Mucosa of stomach (tissue), 1 donor: ENCODE data around the gene KRTAP12-2.
"Not testable (repeated sequence)": the region's sequence is repeated elsewhere in the genome, so short reads cannot be mapped to it uniquely, and the experiment has no call there.

Source experiments
- H3K27me3 ChIP-seq: one replicate; pipeline ENCODE4 v1.7.0; 2013; ENCODE audit warnings: mild to moderate bottlenecking, low read length; ENCODE audit not compliant: control insufficient read depth, insufficient read depth
- H3K36me3 ChIP-seq: one replicate; pipeline ENCODE4 v1.7.0; 2013; ENCODE audit warnings: low read length; ENCODE audit not compliant: control insufficient read depth, insufficient read depth
- H3K4me1 ChIP-seq: one replicate; pipeline ENCODE4 v1.7.0; 2013; ENCODE audit warnings: mild to moderate bottlenecking, low read length; ENCODE audit not compliant: control insufficient read depth, insufficient read depth
- H3K4me3 ChIP-seq: one replicate; pipeline ENCODE4 v1.7.0; 2013; ENCODE audit warnings: low read length
- H3K9ac ChIP-seq: one replicate; pipeline ENCODE4 v1.7.0; 2013; ENCODE audit warnings: mild to moderate bottlenecking, low read length, moderate library complexity
- H3K9me3 ChIP-seq: one replicate; pipeline ENCODE4 v1.7.0; 2013; ENCODE audit warnings: mild to moderate bottlenecking, low read length, moderate library complexity; ENCODE audit not compliant: control insufficient read depth
- donor health status: Pancreatic carcinoma.

KRTAP12-2 gene

DNA sequence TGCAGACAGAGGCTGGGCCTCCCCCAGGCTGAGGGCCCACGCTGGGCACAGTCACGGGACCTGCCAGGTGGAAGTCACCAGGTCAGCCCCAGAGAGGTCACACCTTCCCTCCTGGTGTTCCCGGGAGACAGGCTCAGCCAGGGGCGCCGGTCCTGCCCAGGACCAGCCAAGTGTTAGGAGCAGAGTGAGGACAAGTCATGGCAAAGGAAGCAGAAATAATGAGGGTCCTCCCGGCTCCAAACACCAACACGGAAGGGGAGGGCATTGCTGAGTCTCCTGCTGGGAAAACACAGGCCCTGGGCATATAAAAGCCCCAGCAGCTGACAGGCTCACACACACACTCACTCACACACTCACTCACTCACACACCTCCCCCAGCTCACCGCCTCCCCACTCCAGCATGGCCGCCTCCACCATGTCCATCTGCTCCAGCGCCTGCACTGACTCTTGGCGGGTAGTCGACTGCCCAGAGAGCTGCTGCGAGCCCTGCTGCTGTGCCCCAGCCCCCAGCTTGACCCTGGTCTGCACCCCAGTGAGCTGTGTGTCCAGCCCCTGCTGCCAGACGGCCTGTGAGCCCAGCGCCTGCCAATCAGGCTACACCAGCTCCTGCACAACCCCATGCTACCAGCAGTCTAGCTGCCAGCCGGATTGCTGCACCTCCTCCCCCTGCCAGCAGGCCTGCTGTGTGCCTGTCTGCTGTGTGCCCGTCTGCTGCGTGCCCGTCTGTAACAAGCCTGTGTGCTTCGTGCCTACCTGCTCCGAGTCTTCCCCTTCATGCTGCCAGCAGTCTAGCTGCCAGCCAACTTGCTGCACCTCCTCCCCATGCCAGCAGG is 29.5 kb downstream of the KRTAP12-2 start, which contains the start of gene KRTAP10-10:
Gene KRTAP10-10 (plus strand): TSS at position 339 of the 833 bp plus-strand sequence. CDS start 62 bp downstream, at position 401.
- H3K4me1 ChIP-seq = no peaks in the 10 kb centered on the region
- H3K9me3 ChIP-seq = no peaks in the 10 kb centered on the region
- H3K36me3 ChIP-seq = no peaks in the 10 kb centered on the region
- no peak within 1 kb of the TSS for H3K9ac ChIP-seq
- peaks cover 3% of the 10 kb centered on the region for H3K27me3 ChIP-seq
- no peak within 1 kb of the TSS for H3K4me3 ChIP-seq

DNA sequence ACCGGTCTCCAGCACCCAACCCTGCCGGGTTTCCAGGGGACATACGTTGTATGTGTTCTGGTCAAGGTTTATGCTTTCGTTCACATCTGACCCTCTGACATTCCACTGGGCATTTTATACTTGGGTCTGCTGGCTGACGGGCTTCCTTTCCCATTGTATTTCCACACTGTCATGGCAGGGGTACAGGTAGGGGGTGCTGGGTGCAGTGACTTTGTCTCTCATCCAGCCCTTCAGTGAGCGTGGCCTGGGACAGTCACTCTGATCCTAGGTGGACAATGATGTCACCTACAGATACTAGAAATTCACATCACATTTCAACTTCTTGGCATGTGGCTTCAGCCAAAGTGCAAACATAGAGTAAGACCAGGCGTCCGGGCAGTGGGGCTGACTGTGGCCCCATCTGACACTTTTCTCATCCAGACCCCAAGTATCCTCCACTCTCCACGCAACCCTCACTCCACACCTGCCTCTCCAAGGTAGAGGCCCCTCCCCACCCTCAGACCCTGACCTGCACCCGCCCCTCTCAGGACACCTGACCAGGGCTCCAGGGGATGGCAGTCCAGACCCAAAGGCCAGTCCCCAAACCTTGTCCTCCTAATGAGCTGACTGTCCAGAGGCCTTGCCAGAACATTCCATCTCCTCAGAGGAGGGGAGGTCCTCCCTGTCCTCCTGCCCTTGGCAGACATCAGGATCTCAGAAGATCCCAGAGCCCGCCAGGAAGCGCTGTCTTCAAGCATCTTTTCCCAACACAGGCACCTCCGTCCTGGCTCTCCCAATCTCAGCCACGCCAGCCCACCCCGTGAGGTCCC is 30.3 kb downstream of the KRTAP12-2 start:
- Histone ChIP-seq H3K36me3 (no peaks in the 10 kb centered on the region), H3K4me1 (no peaks in the 10 kb centered on the region), H3K27me3 (peaks cover 3% of the 10 kb centered on the region), H3K9ac (no peak overlapping the region), H3K9me3 (no peaks in the 10 kb centered on the region), H3K4me3 (no peak overlapping the region)

DNA sequence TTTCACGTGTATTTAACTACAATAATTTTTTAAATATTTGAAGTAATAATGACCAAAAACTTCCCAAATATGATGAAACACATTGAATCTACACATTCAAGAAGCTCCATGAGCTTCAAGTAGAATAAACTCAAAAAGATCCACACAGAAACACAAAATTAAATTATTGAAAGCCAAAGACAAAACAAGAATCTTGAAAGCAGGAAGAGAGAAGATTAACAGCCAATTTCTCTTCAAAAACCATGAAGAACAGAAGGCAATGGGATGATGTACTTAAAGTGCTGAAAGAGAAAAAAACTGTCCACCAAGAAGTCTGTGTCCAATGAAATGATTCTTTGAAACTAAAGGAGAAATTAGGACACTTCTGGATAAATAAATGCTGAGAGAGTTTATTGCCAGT is 34.7 kb downstream of the KRTAP12-2 start:
- no peaks in the 10 kb centered on the region for H3K36me3 ChIP-seq
- peaks cover 10% of the 10 kb centered on the region for H3K27me3 ChIP-seq
- no peaks in the 10 kb centered on the region for H3K9me3 ChIP-seq
- no peak overlapping the region for H3K4me3 ChIP-seq
- no peak overlapping the region for H3K9ac ChIP-seq
- no peaks in the 10 kb centered on the region for H3K4me1 ChIP-seq

DNA sequence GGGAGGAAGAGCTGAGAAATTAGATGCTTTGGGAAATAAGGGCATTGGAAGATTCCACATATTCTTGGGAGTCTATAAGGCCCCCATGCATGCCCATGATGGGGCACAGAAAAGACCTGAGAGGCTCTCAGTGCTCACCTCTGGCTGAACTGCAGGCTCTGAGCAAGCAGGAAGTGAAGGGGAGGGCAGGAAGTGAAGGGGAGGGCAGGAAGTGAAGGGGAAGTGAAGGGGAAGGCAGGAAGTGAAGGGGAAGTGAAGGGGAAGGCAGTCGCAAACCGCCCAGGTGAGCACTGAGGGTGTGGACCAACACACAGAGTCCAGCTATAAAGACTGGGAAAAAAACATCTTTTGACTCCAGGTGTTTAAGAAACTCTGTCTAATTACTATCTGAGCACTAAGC is 36.3 kb downstream of the KRTAP12-2 start:
- Histone ChIP-seq H3K4me1 (no peaks in the 10 kb centered on the region), H3K27me3 (peaks cover 10% of the 10 kb centered on the region), H3K4me3 (no peak overlapping the region), H3K36me3 (no peaks in the 10 kb centered on the region), H3K9me3 (no peaks in the 10 kb centered on the region), H3K9ac (no peak overlapping the region)

DNA sequence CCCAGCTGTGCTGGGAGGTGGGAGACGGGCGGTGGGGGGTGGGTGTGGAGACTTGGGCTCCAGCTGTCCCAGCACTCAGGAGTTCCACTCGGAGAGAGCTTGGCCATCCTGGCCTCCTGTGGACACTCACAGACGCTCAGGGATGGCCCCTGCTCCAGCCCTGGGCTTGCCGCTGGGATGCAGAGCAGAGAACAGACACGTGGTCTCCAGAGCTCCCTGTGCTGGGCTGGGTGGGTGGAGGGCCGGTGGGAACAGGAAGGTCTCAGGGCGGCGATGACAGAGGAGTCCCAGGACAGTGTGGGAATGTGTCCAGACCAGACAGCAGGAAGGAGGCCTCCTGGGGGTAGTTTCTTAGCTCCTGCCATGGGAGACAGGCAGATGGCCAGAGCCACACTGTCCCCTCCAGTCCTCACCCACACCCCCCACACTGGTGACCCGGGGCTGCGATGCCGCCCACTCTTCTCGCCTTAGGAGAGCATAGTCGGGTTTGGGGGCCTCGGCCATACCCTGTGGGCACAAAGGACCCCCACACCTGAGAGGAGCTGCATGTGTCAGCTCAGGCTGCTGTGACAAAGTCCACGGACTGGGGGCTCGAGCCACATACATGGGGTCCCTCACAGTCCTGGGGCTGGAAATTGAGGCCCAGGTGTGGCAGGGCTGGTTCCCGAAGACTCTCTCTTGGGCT is 37.9 kb downstream of the KRTAP12-2 start:
- Histone ChIP-seq H3K4me3 (no peak overlapping the region), H3K9me3 (no peaks in the 10 kb centered on the region), H3K4me1 (no peaks in the 10 kb centered on the region), H3K9ac (no peak overlapping the region), H3K27me3 (peaks cover 10% of the 10 kb centered on the region), H3K36me3 (no peaks in the 10 kb centered on the region)

DNA sequence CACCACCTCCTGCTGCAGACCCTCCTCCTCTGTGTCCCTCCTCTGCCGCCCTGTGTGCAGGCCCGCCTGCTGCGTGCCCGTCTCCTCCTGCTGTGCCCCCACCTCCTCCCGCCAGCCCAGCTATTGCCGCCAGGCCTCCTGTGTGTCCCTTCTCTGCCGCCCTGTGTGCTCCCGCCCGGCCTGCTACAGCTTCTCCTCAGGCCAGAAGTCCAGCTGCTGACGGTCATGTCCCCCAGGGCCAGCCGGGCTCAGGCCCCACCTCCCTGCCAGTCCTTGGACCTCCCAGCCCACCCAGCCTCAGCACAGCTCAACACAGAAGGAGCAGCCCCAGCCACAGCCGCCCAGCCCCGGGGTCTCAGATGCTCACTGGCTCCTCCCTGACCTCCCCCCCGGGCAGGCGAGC is 38.9 kb downstream of the KRTAP12-2 start:
- H3K9ac ChIP-seq, H3K4me3 ChIP-seq, H3K27me3 ChIP-seq, H3K4me1 ChIP-seq, H3K36me3 ChIP-seq, H3K9me3 ChIP-seq: not testable (repeated sequence)

DNA sequence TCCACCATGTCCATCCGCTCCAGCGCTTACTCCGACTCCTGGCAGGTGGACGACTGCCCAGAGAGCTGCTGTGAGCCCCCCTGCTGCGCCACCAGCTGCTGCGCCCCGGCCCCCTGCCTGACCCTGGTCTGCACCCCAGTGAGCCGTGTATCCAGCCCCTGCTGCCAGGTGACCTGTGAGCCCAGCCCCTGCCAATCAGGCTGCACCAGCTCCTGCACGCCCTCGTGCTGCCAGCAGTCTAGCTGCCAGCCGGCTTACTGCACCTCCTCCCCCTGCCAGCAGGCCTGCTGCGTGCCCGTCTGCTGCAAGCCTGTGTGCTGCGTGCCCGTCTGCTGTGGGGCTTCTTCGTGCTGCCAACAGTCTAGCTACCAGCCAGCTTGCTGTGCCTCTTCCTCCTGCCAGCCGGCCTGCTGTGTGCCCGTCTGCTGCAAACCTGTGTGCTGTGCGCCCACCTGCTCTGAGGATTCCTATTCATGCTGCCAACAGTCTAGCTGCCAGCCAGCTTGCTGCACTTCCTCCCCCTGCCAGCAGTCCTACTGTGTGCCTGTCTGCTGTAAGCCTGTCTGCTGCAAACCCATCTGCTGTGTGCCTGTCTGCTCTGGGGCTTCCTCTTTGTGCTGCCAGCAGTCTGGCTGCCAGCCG is 39.4 kb downstream of the KRTAP12-2 start:
- H3K27me3 ChIP-seq, H3K4me1 ChIP-seq, H3K9me3 ChIP-seq, H3K9ac ChIP-seq, H3K36me3 ChIP-seq, H3K4me3 ChIP-seq: not testable (repeated sequence)

DNA sequence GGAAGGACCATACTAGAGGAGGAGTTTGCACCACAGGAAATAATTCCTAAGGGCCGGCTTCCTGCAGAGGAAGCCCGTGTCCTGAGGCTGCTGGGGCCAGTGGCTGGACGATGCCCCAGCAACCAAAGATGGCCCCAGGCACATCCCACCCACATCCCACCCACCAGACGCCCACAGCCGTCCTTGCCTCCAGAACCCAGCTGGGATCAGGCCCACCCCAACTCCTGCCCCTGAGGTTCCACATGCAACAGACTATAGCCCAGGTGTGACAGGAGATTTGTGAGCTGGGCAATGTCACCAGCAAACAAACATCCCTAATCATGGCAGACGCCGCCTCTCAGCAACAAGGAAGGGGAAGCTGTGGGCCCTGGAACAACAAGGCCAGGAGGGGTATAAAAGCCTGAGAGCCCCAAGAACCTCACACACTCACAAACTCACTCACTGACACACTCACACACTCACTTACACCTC is 40.0 kb downstream of the KRTAP12-2 start, which contains the start of gene KRTAP10-9:
Gene KRTAP10-9 (plus strand): TSS at position 421 of the 471 bp plus-strand sequence. CDS start 79 bp downstream, outside the sequence.
- Histone ChIP-seq H3K4me3 (no peak within 1 kb of the TSS), H3K27me3 (peaks cover 10% of the 10 kb centered on the region), H3K4me1 (no peaks in the 10 kb centered on the region), H3K9me3 (no peaks in the 10 kb centered on the region), H3K9ac (no peak within 1 kb of the TSS), H3K36me3 (no peaks in the 10 kb centered on the region)

DNA sequence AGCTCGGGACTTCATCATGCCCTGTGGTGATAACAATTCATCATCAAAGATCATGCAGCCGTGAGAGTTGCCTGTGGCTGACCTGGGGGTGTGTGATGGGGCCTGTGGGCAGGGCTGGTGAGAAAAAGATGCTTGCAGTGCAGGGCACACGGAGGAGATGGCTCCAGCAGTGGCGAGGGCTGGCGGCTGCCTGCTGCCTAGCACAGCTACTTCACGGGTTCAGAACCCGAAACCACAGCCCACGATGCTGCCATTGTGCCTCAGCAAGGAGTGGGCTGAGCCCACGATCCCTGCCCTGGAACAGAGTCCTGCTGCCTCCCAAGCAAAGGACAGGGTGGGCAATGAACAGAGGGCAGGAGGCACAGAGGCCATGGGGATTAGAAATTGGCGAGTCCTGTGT is 40.5 kb downstream of the KRTAP12-2 start:
- Histone ChIP-seq H3K4me3 (no peak overlapping the region), H3K9ac (no peak overlapping the region), H3K4me1 (no peaks in the 10 kb centered on the region), H3K36me3 (no peaks in the 10 kb centered on the region), H3K9me3 (no peaks in the 10 kb centered on the region), H3K27me3 (peaks cover 10% of the 10 kb centered on the region)

DNA sequence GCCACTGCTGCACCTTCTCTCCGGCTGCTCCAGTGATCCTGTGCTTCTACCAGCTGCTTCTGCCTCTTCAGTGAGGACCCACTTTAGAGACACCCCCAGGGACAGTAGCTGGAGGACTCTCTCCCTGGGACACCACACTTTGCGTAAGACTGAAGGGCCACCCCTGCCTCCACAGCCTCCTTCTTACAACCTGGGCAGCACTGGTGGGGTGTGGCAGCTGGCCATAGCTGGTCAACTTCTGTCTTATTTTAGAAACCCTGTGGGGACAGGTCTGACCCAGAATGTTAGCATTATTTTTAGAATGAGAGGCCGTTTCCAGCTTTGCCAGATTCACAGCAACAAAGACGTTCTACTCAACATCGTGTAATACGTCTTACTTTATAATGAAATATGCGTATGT is 41.0 kb downstream of the KRTAP12-2 start:
- no peak overlapping the region for H3K9ac ChIP-seq
- peaks cover 10% of the 10 kb centered on the region for H3K27me3 ChIP-seq
- H3K36me3 ChIP-seq = no peaks in the 10 kb centered on the region
- no peak overlapping the region for H3K4me3 ChIP-seq
- no peaks in the 10 kb centered on the region for H3K9me3 ChIP-seq
- H3K4me1 ChIP-seq = no peaks in the 10 kb centered on the region

DNA sequence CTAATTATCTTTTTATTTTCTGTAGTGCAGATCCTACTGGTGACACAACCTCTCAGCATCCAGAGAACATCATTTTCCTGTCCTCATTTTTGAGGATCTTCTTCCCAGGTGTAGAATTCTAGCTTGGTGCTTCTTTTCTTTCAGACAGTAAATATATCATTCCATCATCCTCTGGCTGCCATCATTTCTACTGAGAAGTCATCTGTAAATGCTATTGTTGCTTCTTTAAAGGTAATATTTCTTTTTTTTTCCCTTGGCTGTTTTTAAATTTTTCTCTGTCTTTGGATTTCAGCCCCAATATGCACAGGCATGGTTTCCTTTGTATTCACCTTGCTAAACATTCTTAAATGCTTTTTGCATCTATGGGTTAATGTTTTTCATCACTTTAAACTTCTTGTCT is 43.2 kb downstream of the KRTAP12-2 start:
- H3K4me1 ChIP-seq = no peaks in the 10 kb centered on the region
- no peak overlapping the region for H3K9ac ChIP-seq
- H3K36me3 ChIP-seq = no peaks in the 10 kb centered on the region
- H3K27me3 ChIP-seq = peaks cover 5% of the 10 kb centered on the region
- no peaks in the 10 kb centered on the region for H3K9me3 ChIP-seq
- H3K4me3 ChIP-seq = no peak overlapping the region
